Karpas-422 (cell line): ENCODE results near the gene ZC3H10. TPM values are rescaled to one million over a fixed set of nuclear protein-coding genes. Genes with fewer than 3 reads are reported as not detected.
A peak's percentile ranks its signal among the peaks of the same experiment; 100 is the strongest.
"Not testable (repeated sequence)": the region's sequence is repeated elsewhere in the genome, so short reads cannot be mapped to it uniquely, and the experiment has no call there.

ENCODE experiments used
- DNase-seq: peaks from one replicate; pipeline ENCODE4 v3.0.0-alpha.2; 2015
- H2AFZ ChIP-seq: fragments of 200-600 bp; sonication (generic); 2 replicates; pipeline ENCODE4 v1.6.1; 2014; ENCODE audit warnings: antibody characterized with exemption, low read length, mixed read lengths
- H3K27ac ChIP-seq: fragments of 200-600 bp; sonication (generic); 2 replicates; pipeline ENCODE4 v1.5.1; 2014; ENCODE audit warnings: mild to moderate bottlenecking, low read length, moderate library complexity
- H3K27me3 ChIP-seq: fragments of 200-600 bp; sonication (generic); 2 replicates; pipeline ENCODE4 v1.6.1; 2014; ENCODE audit warnings: low read length, mixed read lengths
- H3K36me3 ChIP-seq: fragments of 200-600 bp; sonication (generic); 2 replicates; pipeline ENCODE4 v1.6.1; 2014; ENCODE audit warnings: low read length, mixed read lengths; ENCODE audit not compliant: insufficient read depth
- H3K4me1 ChIP-seq: fragments of 200-600 bp; sonication (generic); 2 replicates; pipeline ENCODE4 v1.6.1; 2014; ENCODE audit warnings: mild to moderate bottlenecking, low read length, mixed read lengths
- H3K4me2 ChIP-seq: fragments of 200-600 bp; sonication (generic); 2 replicates; pipeline ENCODE4 v1.6.1; 2014; ENCODE audit warnings: low read length, low read depth, mild to moderate bottlenecking; ENCODE audit not compliant: poor library complexity, severe bottlenecking
- H3K4me3 ChIP-seq: fragments of 200-600 bp; sonication (generic); 2 replicates; pipeline ENCODE4 v1.5.1; 2014; ENCODE audit warnings: mild to moderate bottlenecking, antibody characterized with exemption, low read length, mixed read lengths
- H3K79me2 ChIP-seq: fragments of 200-600 bp; sonication (generic); 2 replicates; pipeline ENCODE4 v1.6.1; 2014; ENCODE audit warnings: mild to moderate bottlenecking, low read length, mixed read lengths
- H3K9ac ChIP-seq: fragments of 200-600 bp; sonication (generic); 2 replicates; pipeline ENCODE4 v1.6.0; 2014; ENCODE audit warnings: low read length
- H3K9me2 ChIP-seq: fragments of 200-600 bp; sonication (generic), shearing (Covaris generic); replicated peaks from 2 replicates; pipeline ENCODE4 v1.6.0; 2014; ENCODE audit warnings: mild to moderate bottlenecking, low read length, moderate library complexity; ENCODE audit not compliant: insufficient read depth
- H3K9me3 ChIP-seq: fragments of 300-700, 200-600 bp; sonication (generic); 2 replicates; pipeline ENCODE4 v1.6.1; 2014; ENCODE audit warnings: low read length, mixed read lengths
- H4K20me1 ChIP-seq: fragments of 200-600 bp; sonication (generic); 2 replicates; pipeline ENCODE4 v1.6.1; 2014; ENCODE audit warnings: mild to moderate bottlenecking, antibody characterized with exemption, low read length, low read depth; ENCODE audit not compliant: insufficient read depth
- total RNA-seq: library from RNA; depleted of rRNA; stranded (reverse); fragments of >200 nt; shearing (Covaris generic); gene quantifications from 2 replicates; pipeline ENCODE4 v1.2.3, GENCODE V29; 2014; ENCODE audit warnings: low replicate concordance

The ZC3H10 gene
- total RNA-seq, 1 experiment from 2014 or later = 13.4 TPM

DNA sequence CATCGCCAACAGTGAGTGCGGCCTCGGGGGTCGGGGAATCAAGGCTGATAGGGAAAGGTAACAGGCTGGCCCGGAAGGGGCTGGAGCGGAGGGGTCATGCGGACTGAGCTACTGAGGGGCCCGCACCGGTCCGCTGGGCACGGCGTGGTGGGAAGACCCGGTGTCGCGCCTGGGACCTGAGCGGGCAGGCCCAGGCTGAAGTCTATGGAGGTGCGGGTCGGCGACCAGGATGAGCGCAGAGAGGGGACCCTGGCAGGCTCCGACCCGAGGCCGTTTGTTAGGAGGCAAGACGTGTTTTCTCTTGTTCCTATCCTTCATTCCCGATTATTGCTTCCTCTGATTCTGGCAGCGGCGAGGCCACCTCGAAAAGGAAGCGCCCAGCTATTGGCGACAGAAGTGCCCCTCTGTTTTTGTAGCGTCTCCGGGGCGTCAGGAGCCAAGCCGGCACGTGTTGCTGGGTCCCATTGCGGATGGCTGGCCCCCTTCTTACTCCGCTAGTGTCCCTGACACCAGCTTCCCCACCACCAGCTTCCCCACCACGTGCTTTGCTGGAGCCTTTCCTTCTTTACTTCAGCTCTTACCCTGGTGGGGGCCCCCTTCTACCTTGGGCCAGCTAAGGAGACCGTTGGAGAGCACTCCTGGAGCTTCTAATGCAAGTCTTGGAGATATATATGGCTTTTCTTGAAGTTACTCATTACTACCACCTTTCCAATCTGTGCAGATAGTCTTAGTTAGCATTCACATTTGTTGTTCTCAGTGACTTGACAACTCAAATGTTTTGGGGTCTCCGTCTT lies 13.1 kb upstream of the ZC3H10 start:
- H3K4me3 ChIP-seq = peak overlapping the region; percentile 79
- peak overlapping the region; percentile 88 for H3K27ac ChIP-seq
- H3K4me1 ChIP-seq = peaks cover 25% of the 10 kb centered on the region
- H3K9ac ChIP-seq = peak overlapping the region; percentile 99
- no peaks in the 10 kb centered on the region for H3K27me3 ChIP-seq
- H3K9me2 ChIP-seq = no peaks in the 10 kb centered on the region
- H2AFZ ChIP-seq = no peak overlapping the region
- H3K79me2 ChIP-seq = peaks cover 37% of the 10 kb centered on the region
- H3K4me2 ChIP-seq = peak overlapping the region; percentile 89
- H4K20me1 ChIP-seq = peaks cover 14% of the 10 kb centered on the region; the same call in 1 of the 2 replicates
- peaks cover 36% of the 10 kb centered on the region for H3K36me3 ChIP-seq
- DNase-seq = peak; percentile 73
- H3K9me3 ChIP-seq = no peaks in the 10 kb centered on the region

DNA sequence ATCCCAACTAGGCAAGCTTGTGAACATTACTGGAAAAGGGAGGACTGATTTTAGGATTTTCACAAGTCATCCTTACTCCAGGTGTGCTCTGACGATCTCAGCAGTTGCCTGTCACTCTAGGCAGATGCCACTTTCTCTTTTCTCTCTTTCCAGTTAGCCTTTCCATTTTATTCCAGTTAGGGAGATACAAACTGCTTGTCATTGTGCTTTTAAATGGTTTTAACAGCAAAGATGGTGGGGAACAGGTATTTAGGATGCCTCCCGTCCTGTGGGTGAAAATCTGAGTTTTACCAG lies 12.5 kb upstream of the ZC3H10 start:
- H4K20me1 ChIP-seq = peaks cover 14% of the 10 kb centered on the region; the same call in 1 of the 2 replicates
- H3K79me2 ChIP-seq = peaks cover 37% of the 10 kb centered on the region
- H3K9me3 ChIP-seq = no peaks in the 10 kb centered on the region
- no peak overlapping the region for H2AFZ ChIP-seq
- peak overlapping the region; percentile 88 for H3K27ac ChIP-seq
- no peaks in the 10 kb centered on the region for H3K27me3 ChIP-seq
- no peak for DNase-seq
- H3K4me3 ChIP-seq = peak overlapping the region; percentile 79
- H3K4me2 ChIP-seq = peak overlapping the region; percentile 89
- no peaks in the 10 kb centered on the region for H3K9me2 ChIP-seq
- H3K9ac ChIP-seq = peak overlapping the region; percentile 99
- peaks cover 39% of the 10 kb centered on the region for H3K36me3 ChIP-seq
- peaks cover 25% of the 10 kb centered on the region for H3K4me1 ChIP-seq

DNA sequence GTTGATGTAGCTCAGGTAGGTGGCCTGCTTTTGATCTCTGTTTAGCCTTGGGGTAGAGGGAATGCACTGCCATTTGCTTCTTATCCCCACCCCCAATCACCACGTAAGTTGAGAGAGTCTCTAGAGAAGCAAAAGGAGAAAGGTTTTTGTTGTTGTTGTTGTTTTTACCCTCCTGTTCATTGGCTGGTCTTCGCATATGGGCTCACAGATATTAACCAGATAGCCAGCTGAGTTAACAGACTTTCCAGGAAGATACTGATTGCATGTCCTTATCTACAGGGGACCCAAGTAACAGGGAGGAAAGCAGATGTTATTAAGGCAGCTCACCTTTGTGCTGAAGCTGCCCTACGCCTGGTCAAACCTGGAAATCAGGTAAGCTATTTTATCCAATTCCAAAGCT lies 10.8 kb upstream of the ZC3H10 start:
- no peaks in the 10 kb centered on the region for H3K9me2 ChIP-seq
- H3K4me2 ChIP-seq = no peak overlapping the region
- no peak overlapping the region for H3K27ac ChIP-seq
- no peaks in the 10 kb centered on the region for H3K9me3 ChIP-seq
- peaks cover 14% of the 10 kb centered on the region; the same call in 1 of the 2 replicates for H4K20me1 ChIP-seq
- no peaks in the 10 kb centered on the region for H3K27me3 ChIP-seq
- no peak for DNase-seq
- H3K36me3 ChIP-seq = peaks cover 51% of the 10 kb centered on the region
- peaks cover 37% of the 10 kb centered on the region for H3K79me2 ChIP-seq
- no peak overlapping the region for H2AFZ ChIP-seq
- H3K9ac ChIP-seq = no peak overlapping the region; the same call in 1 of the 2 replicates
- peaks cover 25% of the 10 kb centered on the region for H3K4me1 ChIP-seq
- H3K4me3 ChIP-seq = no peak overlapping the region

DNA sequence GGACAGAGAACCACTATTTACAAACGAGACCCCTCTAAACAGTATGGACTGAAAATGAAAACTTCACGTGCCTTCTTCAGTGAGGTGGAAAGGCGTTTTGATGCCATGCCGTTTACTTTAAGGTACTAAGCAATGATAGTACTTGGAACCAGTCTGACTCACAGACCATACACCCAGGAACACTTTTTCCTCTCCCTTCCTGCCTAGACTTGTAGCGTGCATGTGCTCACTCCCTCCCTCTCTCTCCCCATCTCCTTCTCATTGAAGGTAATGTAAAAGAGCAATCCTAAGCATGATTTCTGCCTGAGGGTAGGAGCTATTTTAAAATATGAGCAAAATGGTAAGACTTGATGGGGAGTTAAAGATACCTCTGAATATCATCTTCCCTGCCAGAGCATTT lies 7.5 kb upstream of the ZC3H10 start:
- Histone ChIP-seq H3K9me2 (no peaks in the 10 kb centered on the region), H3K27ac (no peak overlapping the region), H3K36me3 (peaks cover 59% of the 10 kb centered on the region), H3K79me2 (peaks cover 21% of the 10 kb centered on the region), H2AFZ (no peak overlapping the region), H3K27me3 (no peaks in the 10 kb centered on the region), H3K4me3 (no peak overlapping the region), H3K4me1 (peaks cover 20% of the 10 kb centered on the region), H3K9ac (no peak overlapping the region), H3K4me2 (no peak overlapping the region), H4K20me1 (peaks cover 8% of the 10 kb centered on the region; the same call in 1 of the 2 replicates), H3K9me3 (no peaks in the 10 kb centered on the region)
- DNase-seq = no peak

DNA sequence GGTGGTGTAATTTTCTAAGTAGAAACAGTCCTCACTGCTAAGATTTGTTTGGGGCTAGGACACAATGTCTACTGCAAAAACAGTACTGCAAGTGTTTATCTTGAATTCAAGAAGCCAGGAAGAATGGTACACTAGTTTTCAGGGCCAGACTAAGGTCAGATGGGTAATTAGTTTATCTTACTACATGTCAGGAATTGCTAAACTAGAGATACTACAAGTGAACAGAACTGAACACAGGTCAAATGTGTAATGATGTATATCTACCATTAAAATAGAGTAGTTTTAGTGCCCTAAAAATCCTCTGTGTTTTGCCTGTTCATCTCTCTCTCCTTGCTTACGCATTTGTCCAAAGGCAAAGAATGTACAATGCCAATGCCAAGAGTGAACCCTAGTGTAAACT lies 4.0 kb upstream of the ZC3H10 start:
- H3K4me1 ChIP-seq = peaks cover 13% of the 10 kb centered on the region
- no peaks in the 10 kb centered on the region for H3K27me3 ChIP-seq
- H2AFZ ChIP-seq = no peak overlapping the region
- H4K20me1 ChIP-seq = no peaks in the 10 kb centered on the region
- DNase-seq = peak; percentile 46
- peaks cover 33% of the 10 kb centered on the region for H3K36me3 ChIP-seq
- H3K4me2 ChIP-seq = no peak overlapping the region
- H3K9ac ChIP-seq = no peak overlapping the region
- no peaks in the 10 kb centered on the region for H3K9me3 ChIP-seq
- H3K9me2 ChIP-seq = no peaks in the 10 kb centered on the region
- no peak overlapping the region for H3K27ac ChIP-seq
- no peak overlapping the region for H3K4me3 ChIP-seq
- H3K79me2 ChIP-seq = peaks cover 14% of the 10 kb centered on the region

DNA sequence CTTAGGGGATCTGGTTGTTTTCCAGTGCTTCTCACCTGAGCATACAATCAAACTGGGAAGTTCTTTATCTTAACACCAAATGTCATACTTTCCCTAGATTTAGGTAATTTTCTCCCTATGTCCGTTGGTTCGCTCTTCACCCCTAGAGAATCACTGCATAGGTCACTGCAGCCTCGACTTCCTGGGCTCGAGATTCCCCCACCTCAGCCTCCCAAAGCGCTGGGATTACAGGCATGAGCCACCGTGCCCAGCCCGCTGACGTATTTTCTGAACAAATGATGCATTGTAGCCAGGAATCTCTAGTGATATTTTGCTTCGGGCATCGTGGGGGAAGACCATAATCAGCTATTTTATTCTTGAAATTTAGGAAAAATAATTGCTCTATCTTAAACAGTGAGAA lies 2.7 kb upstream of the ZC3H10 start:
- Histone ChIP-seq H3K4me1 (peaks cover 25% of the 10 kb centered on the region), H3K9me2 (no peaks in the 10 kb centered on the region), H3K9me3 (no peaks in the 10 kb centered on the region), H3K79me2 (peaks cover 25% of the 10 kb centered on the region), H3K9ac (peak overlapping the region; percentile 76), H3K4me3 (peak overlapping the region; percentile 90), H3K27ac (peak overlapping the region; percentile 93), H3K27me3 (no peaks in the 10 kb centered on the region), H3K36me3 (peaks cover 33% of the 10 kb centered on the region), H3K4me2 (peak overlapping the region; percentile 69), H4K20me1 (no peaks in the 10 kb centered on the region), H2AFZ (no peak overlapping the region)
- DNase-seq = no peak

DNA sequence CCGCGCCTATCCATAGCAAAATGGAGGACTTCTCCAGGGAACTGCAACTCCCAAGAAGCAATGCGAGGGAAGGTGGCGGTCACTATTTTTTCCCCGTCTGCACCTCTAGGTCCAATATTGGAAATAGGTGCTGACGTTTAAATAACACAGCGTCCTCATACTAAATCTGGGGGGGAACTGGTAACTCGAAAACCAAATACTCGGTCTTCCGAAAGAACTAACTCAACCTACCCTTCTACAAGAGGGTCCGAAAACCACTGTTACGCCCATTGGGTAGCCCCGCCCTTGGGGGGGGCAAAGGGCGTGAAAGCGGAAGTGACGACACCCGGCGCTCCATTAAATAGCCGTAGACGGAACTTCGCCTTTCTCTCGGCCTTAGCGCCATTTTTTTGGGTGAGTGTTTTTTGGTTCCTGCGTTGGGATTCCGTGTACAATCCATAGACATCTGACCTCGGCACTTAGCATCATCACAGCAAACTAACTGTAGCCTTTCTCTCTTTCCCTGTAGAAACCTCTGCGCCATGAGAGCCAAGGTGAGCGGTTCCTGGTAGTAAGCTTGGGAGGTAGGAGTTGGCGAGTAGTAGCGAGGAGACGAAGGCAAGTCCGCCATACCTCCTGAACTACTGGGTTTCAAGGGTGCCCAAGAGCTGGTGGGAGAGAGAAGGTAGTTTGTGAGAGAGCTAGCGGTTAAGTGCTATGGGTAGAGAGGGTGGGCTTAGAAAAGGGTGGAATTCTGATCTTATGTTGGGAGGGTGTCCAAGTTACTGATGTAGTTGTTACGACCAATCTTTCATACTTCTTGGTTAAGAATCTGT lies 1.6 kb upstream of the ZC3H10 start, which contains the start of gene RPL41:
Gene RPL41, plus strand, starts transcription at position 367 of the 815 bp plus-strand sequence.
- Histone ChIP-seq H3K4me1 (peaks cover 25% of the 10 kb centered on the region), H3K9me3 (no peaks in the 10 kb centered on the region), H3K4me3 (peak within 1 kb of the TSS; percentile 90), H3K9ac (peak within 1 kb of the TSS; percentile 85), H2AFZ (peak within 1 kb of the TSS; percentile 95), H3K27ac (peak within 1 kb of the TSS; percentile 93), H3K36me3 (peaks cover 23% of the 10 kb centered on the region), H3K79me2 (peaks cover 28% of the 10 kb centered on the region), H3K27me3 (no peaks in the 10 kb centered on the region), H4K20me1 (no peaks in the 10 kb centered on the region), H3K9me2 (no peaks in the 10 kb centered on the region), H3K4me2 (peak within 1 kb of the TSS; percentile 69)
- peak; percentile 98 for DNase-seq

DNA sequence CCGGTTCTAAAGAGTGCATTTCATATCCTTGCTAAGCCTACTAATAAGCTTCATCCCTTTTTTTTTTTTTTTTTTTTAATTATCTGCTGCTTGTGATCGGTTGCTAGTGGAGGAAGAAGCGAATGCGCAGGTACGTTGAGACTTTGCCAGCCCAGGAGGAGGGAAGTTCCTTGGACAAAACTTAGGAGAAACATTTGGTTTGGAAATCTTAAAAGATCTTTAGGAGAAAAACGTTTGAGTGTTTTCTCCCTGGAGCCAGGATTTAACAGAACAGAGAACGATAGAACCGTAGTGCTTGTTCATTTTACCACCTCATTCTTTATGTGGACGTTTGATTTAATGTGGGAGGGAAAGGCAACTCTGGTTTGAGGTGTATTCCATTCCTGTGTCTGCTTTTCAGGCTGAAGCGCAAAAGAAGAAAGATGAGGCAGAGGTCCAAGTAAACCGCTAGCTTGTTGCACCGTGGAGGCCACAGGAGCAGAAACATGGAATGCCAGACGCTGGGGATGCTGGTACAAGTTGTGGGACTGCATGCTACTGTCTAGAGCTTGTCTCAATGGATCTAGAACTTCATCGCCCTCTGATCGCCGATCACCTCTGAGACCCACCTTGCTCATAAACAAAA lies 872 bp upstream of the ZC3H10 start:
- Histone ChIP-seq H3K27ac (peak overlapping the region; percentile 93), H3K36me3 (peaks cover 19% of the 10 kb centered on the region), H3K4me2 (peak overlapping the region; percentile 69), H3K9ac (peak overlapping the region; percentile 85), H3K4me1 (peaks cover 25% of the 10 kb centered on the region), H3K79me2 (peaks cover 28% of the 10 kb centered on the region), H3K4me3 (peak overlapping the region; percentile 90)
- DNase-seq = peak; percentile 70
- not testable (repeated sequence) for H3K9me2 ChIP-seq, H2AFZ ChIP-seq, H3K9me3 ChIP-seq, H4K20me1 ChIP-seq, H3K27me3 ChIP-seq
